Breast epithelium (tissue), 3 donors: ENCODE data around the gene TMEM147.

Experiments used
- CTCF ChIP-seq, 3 donors: fragments of 450-650 bp; IDR thresholded peaks; one replicate each; pipeline ENCODE4 v1.5.1; 2016 to 2017; ENCODE audit warnings: antibody characterized with exemption in 3 of 3, mild to moderate bottlenecking in 3 of 3, moderate library complexity in 3 of 3
- POLR2A ChIP-seq: fragments of 450-650 bp; IDR thresholded peaks from one replicate; pipeline ENCODE4 v1.6.1; 2016; ENCODE audit warnings: antibody characterized with exemption, mild to moderate bottlenecking, moderate library complexity
- POLR2AphosphoS5 ChIP-seq, 3 donors: sonication (generic); formaldehyde crosslinking; IDR thresholded peaks; one replicate each; pipeline ENCODE4 v1.6.1; 2017; ENCODE audit warnings: antibody characterized with exemption in 3 of 3

- TF ChIP-seq CTCF (IDR thresholded peaks at IDR 0.05) = no peak
- TF ChIP-seq POLR2A = no peak
- no peak for TF ChIP-seq POLR2AphosphoS5 (IDR thresholded peaks at IDR 0.05)
Measured at GRCh38 chr19:35549879-35550523, 4.6 kb downstream of the TMEM147 start.
